PFSK-1 (cell line): ENCODE results near the gene STRA8.

Source experiments
- POLR2AphosphoS5 ChIP-seq: IDR thresholded peaks from 2 replicates; pipeline ENCODE4 v1.6.1; 2012; ENCODE audit warnings: low read depth, mild to moderate bottlenecking, control low read depth, low read length, moderate library complexity
- SIN3A ChIP-seq: IDR thresholded peaks from 2 replicates; pipeline ENCODE4 v1.6.1; 2012; ENCODE audit warnings: mild to moderate bottlenecking, low read length, moderate library complexity, borderline replicate concordance; ENCODE audit not compliant: insufficient read depth

DNA sequence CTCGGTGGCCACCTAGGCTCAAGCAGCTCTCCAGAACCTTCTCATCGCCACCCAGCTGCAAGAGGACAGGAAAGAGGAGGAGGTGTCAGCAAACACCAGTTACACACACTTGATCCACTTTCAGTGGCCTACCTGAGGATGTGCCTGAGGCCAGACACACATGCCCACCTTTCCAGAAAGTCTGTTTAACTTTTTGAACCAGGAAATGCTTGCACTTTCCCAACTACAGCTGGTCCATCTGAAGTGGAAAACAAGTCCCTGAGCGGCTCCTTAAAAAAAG is 47.4 kb upstream of the STRA8 start:
- TF ChIP-seq POLR2AphosphoS5 (no peak), SIN3A (no peak)
